Ishikawa (cell line): ENCODE results near the gene MEDAG.

Source experiments
- CEBPB ChIP-seq: IDR thresholded peaks from 2 replicates; pipeline ENCODE4 v1.6.1; 2012
- CREB1 ChIP-seq: IDR thresholded peaks from 2 replicates; pipeline ENCODE4 v1.6.1; 2012; ENCODE audit warnings: low read depth
- FOXM1 ChIP-seq: IDR thresholded peaks from 2 replicates; pipeline ENCODE4 v1.6.1; 2012; ENCODE audit warnings: low read depth, borderline replicate concordance
- TAF1 ChIP-seq: IDR thresholded peaks from 2 replicates; pipeline ENCODE4 v1.6.1; 2012; ENCODE audit warnings: low read depth, mild to moderate bottlenecking
- TCF12 ChIP-seq: IDR thresholded peaks from 2 replicates; pipeline ENCODE4 v1.6.1; 2012; ENCODE audit warnings: low read depth
- YY1 ChIP-seq: IDR thresholded peaks from 2 replicates; pipeline ENCODE4 v1.6.1; 2012; ENCODE audit warnings: low read depth
- ZBTB7A ChIP-seq: IDR thresholded peaks from 2 replicates; pipeline ENCODE4 v1.6.1; 2012; ENCODE audit warnings: low read depth

GRCh38 chr13:30892966-30893365 lies 13.1 kb upstream of the MEDAG start:
- TF ChIP-seq YY1 (no peak), CEBPB (no peak), ZBTB7A (no peak), FOXM1 (no peak), CREB1 (no peak), TAF1 (no peak), TCF12 (no peak)
